HL-60 (cell line): ENCODE results near the gene CLSTN2.
A peak's percentile ranks its signal among the peaks of the same experiment; 100 is the strongest.

ENCODE experiments used
- DNase-seq, 2 experiments: peaks; one replicate each; pipeline ENCODE4 v3.0.0-alpha.2; 2010 to 2020; ENCODE audit warnings: low read depth in 1 of 2, low spot score in 1 of 2
- H3K27ac ChIP-seq: fragments of 250-450 bp; sonication (Bioruptor Pico); replicated peaks from 2 replicates; pipeline ENCODE4 v1.5.1; 2020; ENCODE audit warnings: mild to moderate bottlenecking, moderate library complexity
- H3K27me3 ChIP-seq: fragments of 250-450 bp; sonication (Bioruptor Pico); 2 replicates; pipeline ENCODE4 v1.5.1; 2021; ENCODE audit warnings: mild to moderate bottlenecking, moderate library complexity; ENCODE audit not compliant: insufficient read depth, poor library complexity, severe bottlenecking
- H3K4me3 ChIP-seq: replicated peaks from 2 replicates; pipeline ENCODE4 v1.5.1; 2011; ENCODE audit warnings: mild to moderate bottlenecking, control low read depth, low read length; ENCODE audit not compliant: insufficient read depth
- GABPA ChIP-seq: IDR thresholded peaks from 2 replicates; pipeline ENCODE4 v1.6.1; 2012; ENCODE audit warnings: low read depth
- POLR2AphosphoS5 ChIP-seq: IDR thresholded peaks from 2 replicates; pipeline ENCODE4 v1.6.1; 2012; ENCODE audit warnings: low read depth
- SPI1 ChIP-seq: IDR thresholded peaks from 2 replicates; pipeline ENCODE4 v1.6.1; 2012; ENCODE audit warnings: low read depth, mild to moderate bottlenecking, borderline replicate concordance
- TF ChIP-seq, protein P1 (sequence below): IDR thresholded peaks from one replicate; pipeline ENCODE4 v1.5.1; 2011; ENCODE audit warnings: low read length, control low read depth, inconsistent platforms; ENCODE audit not compliant: insufficient read depth
- TF ChIP-seq, protein P2 (sequence below): IDR thresholded peaks from 2 replicates; pipeline ENCODE4 v1.6.1; 2012; ENCODE audit warnings: low read depth; ENCODE audit not compliant: insufficient replicate concordance

Gene CLSTN2

DNA sequence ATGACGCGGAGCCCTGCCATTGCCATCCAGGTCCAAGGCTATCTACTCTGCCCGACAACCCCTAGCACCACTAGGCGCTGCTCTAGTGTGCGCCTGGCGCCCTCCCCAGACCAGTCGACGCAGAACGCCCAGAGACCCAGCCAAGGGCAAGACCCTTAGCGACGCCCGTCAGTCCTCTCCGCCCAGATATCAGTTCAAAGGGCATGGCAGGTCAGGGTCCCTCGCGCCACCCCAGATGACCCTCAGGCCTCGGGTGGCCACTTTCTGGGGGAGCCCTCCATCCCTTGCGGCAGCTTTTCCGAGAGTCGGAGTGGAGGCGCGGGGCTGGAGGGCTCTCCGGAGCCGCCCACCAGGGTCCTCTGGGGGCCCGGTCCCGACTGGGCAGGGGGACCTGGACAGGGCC is 371 bp upstream of the CLSTN2 start:
- peak in 1 of 2 experiments; percentile 15 for DNase-seq
- no peak overlapping the region for H3K27ac ChIP-seq
- TF ChIP-seq, protein P1, sequence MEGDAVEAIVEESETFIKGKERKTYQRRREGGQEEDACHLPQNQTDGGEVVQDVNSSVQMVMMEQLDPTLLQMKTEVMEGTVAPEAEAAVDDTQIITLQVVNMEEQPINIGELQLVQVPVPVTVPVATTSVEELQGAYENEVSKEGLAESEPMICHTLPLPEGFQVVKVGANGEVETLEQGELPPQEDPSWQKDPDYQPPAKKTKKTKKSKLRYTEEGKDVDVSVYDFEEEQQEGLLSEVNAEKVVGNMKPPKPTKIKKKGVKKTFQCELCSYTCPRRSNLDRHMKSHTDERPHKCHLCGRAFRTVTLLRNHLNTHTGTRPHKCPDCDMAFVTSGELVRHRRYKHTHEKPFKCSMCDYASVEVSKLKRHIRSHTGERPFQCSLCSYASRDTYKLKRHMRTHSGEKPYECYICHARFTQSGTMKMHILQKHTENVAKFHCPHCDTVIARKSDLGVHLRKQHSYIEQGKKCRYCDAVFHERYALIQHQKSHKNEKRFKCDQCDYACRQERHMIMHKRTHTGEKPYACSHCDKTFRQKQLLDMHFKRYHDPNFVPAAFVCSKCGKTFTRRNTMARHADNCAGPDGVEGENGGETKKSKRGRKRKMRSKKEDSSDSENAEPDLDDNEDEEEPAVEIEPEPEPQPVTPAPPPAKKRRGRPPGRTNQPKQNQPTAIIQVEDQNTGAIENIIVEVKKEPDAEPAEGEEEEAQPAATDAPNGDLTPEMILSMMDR: no peak
- TF ChIP-seq POLR2AphosphoS5 (no peak), GABPA (no peak), SPI1 (no peak)
- TF ChIP-seq, protein P2, sequence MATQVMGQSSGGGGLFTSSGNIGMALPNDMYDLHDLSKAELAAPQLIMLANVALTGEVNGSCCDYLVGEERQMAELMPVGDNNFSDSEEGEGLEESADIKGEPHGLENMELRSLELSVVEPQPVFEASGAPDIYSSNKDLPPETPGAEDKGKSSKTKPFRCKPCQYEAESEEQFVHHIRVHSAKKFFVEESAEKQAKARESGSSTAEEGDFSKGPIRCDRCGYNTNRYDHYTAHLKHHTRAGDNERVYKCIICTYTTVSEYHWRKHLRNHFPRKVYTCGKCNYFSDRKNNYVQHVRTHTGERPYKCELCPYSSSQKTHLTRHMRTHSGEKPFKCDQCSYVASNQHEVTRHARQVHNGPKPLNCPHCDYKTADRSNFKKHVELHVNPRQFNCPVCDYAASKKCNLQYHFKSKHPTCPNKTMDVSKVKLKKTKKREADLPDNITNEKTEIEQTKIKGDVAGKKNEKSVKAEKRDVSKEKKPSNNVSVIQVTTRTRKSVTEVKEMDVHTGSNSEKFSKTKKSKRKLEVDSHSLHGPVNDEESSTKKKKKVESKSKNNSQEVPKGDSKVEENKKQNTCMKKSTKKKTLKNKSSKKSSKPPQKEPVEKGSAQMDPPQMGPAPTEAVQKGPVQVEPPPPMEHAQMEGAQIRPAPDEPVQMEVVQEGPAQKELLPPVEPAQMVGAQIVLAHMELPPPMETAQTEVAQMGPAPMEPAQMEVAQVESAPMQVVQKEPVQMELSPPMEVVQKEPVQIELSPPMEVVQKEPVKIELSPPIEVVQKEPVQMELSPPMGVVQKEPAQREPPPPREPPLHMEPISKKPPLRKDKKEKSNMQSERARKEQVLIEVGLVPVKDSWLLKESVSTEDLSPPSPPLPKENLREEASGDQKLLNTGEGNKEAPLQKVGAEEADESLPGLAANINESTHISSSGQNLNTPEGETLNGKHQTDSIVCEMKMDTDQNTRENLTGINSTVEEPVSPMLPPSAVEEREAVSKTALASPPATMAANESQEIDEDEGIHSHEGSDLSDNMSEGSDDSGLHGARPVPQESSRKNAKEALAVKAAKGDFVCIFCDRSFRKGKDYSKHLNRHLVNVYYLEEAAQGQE: no peak

DNA sequence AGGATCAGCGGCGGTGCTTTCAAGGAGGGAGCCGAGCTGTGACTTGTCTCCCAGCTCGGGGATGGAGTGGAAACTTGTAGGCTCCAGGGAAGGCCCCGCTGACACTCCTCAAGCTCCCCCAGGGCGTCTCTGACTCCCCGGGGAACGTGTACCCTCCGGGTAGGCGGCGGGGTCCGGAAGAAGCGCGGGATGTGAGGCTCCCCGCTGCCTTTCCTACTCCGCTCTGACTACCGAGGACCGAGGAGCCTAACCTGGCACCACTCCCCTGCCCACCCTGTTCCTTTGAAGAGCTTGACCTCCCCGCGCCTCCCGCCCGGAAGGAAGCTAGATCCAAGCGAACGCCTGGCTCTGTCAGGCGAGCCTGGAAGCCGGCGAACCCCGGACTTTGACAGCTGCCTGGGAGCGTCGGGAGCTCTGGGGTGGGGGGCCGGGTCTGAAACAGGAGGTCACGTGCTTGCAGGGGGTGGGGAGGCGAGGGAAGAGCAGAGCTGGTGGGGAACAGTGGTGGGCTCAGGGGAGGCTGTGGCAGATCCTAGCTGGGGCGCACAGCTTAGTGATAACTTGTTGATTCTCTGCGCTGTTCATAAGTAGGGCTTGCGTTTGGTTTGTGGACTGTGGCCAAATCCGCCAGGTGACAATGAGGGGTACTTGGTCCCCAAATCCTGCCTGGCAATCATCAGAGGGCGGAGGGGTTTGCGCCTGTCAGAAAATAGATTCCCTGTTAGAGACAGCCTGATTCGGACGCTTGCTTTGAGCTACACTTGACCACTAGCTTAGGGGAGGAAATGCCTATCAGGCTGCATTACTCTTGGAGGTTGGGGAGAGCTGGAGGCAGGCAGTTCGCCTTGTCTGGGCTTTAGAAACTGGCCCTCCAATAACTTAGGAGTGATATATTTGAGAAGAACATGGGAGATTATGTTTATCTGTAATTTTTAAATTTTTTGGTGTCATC is 1.2 kb downstream of the CLSTN2 start:
- H3K27me3 ChIP-seq: peaks cover 25% of the 10 kb centered on the region
- DNase-seq: no peak
- no peak overlapping the region for H3K27ac ChIP-seq
- TF ChIP-seq, protein P1: no peak
- no peak for TF ChIP-seq POLR2AphosphoS5
- TF ChIP-seq GABPA: no peak
- TF ChIP-seq, protein P2: no peak
- TF ChIP-seq SPI1: no peak
- peak overlapping the region; percentile 53 for H3K4me3 ChIP-seq

More for the DNA sequence above, 371 bp upstream of the CLSTN2 start:
- peak overlapping the region; percentile 53 for H3K4me3 ChIP-seq
- H3K27me3 ChIP-seq: peaks cover 25% of the 10 kb centered on the region

DNA sequence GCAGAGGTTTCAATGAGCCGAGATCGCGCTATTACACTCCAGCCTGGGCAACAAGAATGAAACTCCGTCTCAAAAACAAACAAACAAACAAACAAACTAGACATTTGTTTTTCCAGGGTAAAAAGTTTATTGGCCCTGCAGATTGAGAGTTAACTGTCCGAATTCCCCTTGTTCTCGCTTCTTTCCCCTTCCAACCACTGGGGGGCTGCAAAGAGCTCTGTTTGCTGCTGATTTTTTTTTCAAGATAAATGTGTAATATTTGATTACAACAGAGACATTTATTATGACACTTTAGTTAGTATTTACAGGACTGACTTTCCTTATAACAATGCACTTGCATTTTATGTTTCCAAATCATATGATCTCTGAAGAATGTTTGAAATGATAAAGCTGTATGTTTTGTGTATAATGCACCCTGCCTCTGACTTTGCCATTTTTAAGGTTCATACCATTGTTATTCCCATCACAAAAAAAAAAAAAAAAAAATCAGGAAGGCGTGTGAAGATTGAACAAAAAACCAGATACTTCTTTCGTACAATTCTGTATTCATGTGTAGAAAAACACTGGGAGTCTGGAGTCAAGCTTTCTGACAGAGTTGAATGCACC is 2.8 kb downstream of the CLSTN2 start:
- Histone ChIP-seq H3K27ac (no peak overlapping the region), H3K27me3 (peaks cover 25% of the 10 kb centered on the region), H3K4me3 (no peak overlapping the region)
- TF ChIP-seq, protein P1: peak; percentile 33
- no peak for TF ChIP-seq GABPA
- DNase-seq: peak in 1 of 2 experiments; percentile 18
